GM21526 (cell line): ENCODE results near the gene SKAP1.
"Not testable (repeated sequence)": the region's sequence is repeated elsewhere in the genome, so short reads cannot be mapped to it uniquely, and the experiment has no call there.

Experiments
- ATAC-seq: cut with Tn5 transposase; IDR thresholded peaks from one replicate; pipeline ENCODE4 v1.9.1; 2021; ENCODE audit warnings: moderate library complexity; ENCODE audit not compliant: unreplicated experiment, low FRiP score

The SKAP1 gene

GRCh38 chr17:48294806-48295361 is 135.1 kb downstream of the SKAP1 start:
- ATAC-seq, result no peak

- ATAC-seq, result no peak
These were observed 135.8 kb downstream of the SKAP1 start for GRCh38 chr17:48294020-48294805.

- no peak for ATAC-seq
These were observed 136.5 kb downstream of the SKAP1 start for GRCh38 chr17:48293319-48294019.

- no peak for ATAC-seq
These were observed 139.6 kb downstream of the SKAP1 start for GRCh38 chr17:48290378-48290777.

- ATAC-seq, result not testable (repeated sequence)
These were observed 143.1 kb downstream of the SKAP1 start for GRCh38 chr17:48286917-48287316.

- ATAC-seq, result no peak
These were observed 144.4 kb downstream of the SKAP1 start for GRCh38 chr17:48285614-48286013.

GRCh38 chr17:48283907-48284306 is 146.1 kb downstream of the SKAP1 start:
- ATAC-seq, result no peak

- ATAC-seq, result no peak
These were observed 146.6 kb downstream of the SKAP1 start for GRCh38 chr17:48283411-48283810.

GRCh38 chr17:48282303-48282702 is 147.7 kb downstream of the SKAP1 start:
- no peak for ATAC-seq

GRCh38 chr17:48278760-48279491 is 151.1 kb downstream of the SKAP1 start:
- ATAC-seq, result no peak

GRCh38 chr17:48276776-48277175 is 153.2 kb downstream of the SKAP1 start:
- no peak for ATAC-seq

- ATAC-seq, result no peak
These were observed 159.1 kb downstream of the SKAP1 start for GRCh38 chr17:48270899-48271298.

GRCh38 chr17:48269209-48269608 is 160.8 kb downstream of the SKAP1 start:
- no peak for ATAC-seq

- no peak for ATAC-seq
These were observed 166.3 kb downstream of the SKAP1 start for GRCh38 chr17:48263731-48264035.

- ATAC-seq, result no peak
These were observed 166.9 kb downstream of the SKAP1 start for GRCh38 chr17:48262982-48263730.

- no peak for ATAC-seq
These were observed 168.6 kb downstream of the SKAP1 start for GRCh38 chr17:48261297-48261880.

- no peak for ATAC-seq
These were observed 170.2 kb downstream of the SKAP1 start for GRCh38 chr17:48259694-48260291.

GRCh38 chr17:48258331-48258730 is 171.7 kb downstream of the SKAP1 start:
- ATAC-seq, result no peak

GRCh38 chr17:48255759-48256158 is 174.3 kb downstream of the SKAP1 start:
- ATAC-seq, result no peak

GRCh38 chr17:48254896-48255295 is 175.1 kb downstream of the SKAP1 start:
- no peak for ATAC-seq
